HG03139 (cell line): ENCODE results near the gene CDH23.

Experiments
- ATAC-seq: cut with Tn5 transposase; IDR thresholded peaks from one replicate; pipeline ENCODE4 v1.9.1; 2021; ENCODE audit not compliant: unreplicated experiment

CDH23 gene

DNA sequence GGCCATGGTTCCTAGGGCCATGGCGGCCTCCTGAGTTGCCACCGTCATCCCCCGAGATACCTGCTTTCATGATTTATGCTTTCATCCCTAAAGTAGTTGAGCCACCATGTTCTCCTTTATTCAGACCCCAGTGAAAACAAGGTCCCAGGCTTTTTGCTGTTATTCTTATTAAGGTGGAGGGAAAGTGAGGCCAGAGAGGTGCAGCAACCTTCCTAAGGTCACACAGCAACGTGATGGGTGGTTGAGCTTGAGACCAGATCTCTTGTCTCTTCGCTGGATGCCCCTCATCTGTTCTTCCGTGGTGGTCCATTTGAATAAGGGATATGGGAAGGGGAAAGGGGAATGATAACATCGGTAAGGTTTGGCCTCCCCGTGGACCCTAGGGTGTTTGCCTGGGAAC lies 180.6 kb downstream of the CDH23 start:
- ATAC-seq = no peak

DNA sequence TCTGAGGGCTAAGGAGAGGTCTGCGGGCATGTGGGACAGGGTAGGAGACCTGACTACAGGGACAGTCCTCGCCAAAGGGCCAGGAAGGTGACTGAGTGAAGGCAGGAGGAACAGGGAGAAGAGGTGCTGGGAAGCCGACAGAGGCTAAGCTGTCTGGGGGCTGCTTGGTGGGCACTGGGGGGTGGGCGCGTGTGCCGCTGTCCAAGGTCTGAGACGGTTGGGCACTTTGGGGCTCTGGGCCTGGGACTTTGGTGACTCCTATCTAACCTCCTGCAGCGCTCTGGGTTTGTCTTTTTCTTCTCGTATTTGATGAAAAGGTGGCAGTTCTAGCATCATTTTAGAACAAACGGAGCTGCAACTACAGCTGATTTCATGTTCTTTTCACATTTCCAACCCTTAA lies 181.3 kb downstream of the CDH23 start:
- no peak for ATAC-seq

- ATAC-seq = no peak
Measured at GRCh38 chr10:71579668-71580067, 182.9 kb downstream of the CDH23 start.

- no peak for ATAC-seq
Measured at GRCh38 chr10:71580415-71580814, 183.7 kb downstream of the CDH23 start.

GRCh38 chr10:71580926-71581325 lies 184.2 kb downstream of the CDH23 start:
- ATAC-seq = no peak

GRCh38 chr10:71581376-71581775 lies 184.7 kb downstream of the CDH23 start:
- ATAC-seq = no peak

GRCh38 chr10:71582019-71582418 lies 185.3 kb downstream of the CDH23 start:
- no peak for ATAC-seq

GRCh38 chr10:71582506-71583475 lies 186.1 kb downstream of the CDH23 start:
- no peak for ATAC-seq

GRCh38 chr10:71584461-71584860 lies 187.7 kb downstream of the CDH23 start:
- ATAC-seq = no peak

- ATAC-seq = no peak
Measured at GRCh38 chr10:71584902-71585563, 188.3 kb downstream of the CDH23 start.

- ATAC-seq = no peak
Measured at GRCh38 chr10:71585564-71586290, 189.0 kb downstream of the CDH23 start.

DNA sequence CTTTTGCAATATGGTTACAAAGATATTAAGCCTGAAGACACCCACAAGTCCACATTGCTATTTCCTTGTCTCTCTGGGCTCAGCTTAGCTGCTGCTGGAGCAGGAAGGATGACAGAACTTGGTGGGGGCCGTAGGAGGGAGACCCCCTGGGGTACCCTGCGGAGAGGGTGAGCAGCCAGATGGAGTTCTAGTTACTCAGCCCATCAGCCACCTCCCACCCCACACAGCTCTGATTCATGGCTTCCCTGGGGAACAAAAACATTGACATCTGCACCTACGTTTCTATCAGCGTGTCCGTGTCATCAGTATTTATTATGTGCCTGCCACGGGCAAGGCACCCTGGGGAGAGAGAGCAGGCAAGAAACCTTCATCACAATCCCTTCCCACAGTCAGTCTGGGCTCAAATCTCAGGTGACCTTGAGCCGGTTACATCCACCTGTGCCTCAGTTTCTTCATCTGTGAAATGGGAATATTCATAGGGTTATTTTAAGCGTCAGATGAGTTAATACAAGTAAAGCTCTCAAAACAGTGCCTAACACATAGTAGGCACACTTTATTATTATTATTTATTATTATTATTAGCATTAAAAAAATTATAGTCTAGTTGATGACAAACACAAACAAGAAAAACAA lies 191.3 kb downstream of the CDH23 start:
- no peak for ATAC-seq

DNA sequence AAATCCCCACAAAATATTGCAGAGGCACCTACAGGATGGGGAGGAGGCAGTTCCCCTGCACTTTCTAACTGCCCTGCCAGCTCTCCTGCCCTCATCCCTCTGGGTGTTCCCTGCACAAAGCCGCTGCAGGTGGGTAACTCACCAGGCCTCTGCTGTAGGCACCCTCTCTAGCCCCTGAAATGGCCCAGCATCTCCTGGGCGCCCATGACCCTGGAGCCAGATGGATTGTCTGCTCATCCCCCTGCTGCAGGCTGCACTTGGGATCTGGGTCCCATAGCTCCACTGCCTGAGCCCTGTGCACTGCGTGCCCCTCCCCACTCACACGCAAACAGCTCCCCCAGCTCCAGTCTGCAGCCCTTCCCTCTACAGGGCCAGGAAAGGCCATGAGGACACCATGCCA lies 192.0 kb downstream of the CDH23 start:
- ATAC-seq = no peak

GRCh38 chr10:71589617-71590551 lies 193.2 kb downstream of the CDH23 start:
- ATAC-seq = no peak

- ATAC-seq = no peak
Measured at GRCh38 chr10:71590781-71591350, 194.1 kb downstream of the CDH23 start.

- ATAC-seq = no peak
Measured at GRCh38 chr10:71594934-71595571, 198.3 kb downstream of the CDH23 start.

DNA sequence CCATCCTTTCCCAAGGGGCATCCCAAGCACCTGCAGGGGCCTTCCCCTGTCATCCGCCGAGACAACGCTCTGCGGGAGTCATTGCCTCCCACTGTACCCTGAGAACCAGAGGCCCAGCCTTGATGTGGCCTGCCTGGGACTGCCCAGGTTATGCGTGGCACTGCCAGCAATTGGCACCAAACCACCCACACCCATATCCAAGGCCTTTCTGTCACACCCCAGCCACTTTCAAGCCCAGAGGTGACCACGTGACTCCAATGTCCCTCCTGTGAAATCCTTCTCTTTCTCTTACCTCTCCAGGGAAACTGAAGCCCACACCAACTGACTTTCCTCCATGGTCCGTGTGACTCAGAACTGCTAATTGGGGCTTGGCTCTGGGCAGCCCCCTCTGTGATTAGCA lies 198.9 kb downstream of the CDH23 start:
- ATAC-seq = no peak

- ATAC-seq = no peak
Measured at GRCh38 chr10:71596127-71596526, 199.4 kb downstream of the CDH23 start.

DNA sequence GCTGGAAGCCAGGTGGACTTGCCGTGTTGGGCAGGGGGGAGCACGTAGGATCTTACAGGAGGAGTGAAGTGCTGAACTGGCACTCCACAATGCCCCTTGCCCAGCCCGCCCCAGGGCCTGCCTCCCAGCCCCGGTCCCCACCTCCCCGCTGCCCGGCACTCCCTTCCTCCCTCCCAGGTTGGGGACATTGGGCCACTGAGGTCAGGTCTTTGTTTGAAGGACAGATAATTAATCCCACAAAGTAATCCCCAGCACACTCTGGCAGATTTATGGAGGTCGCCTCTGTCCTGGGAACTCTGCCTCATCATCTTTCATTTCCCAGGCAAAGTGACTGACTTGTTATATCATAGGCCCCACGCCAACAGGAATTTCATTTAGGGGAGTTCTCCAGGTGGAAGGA lies 200.0 kb downstream of the CDH23 start:
- ATAC-seq = no peak
